HepG2 (cell line): ENCODE data around the gene ZFYVE26. TPM values are rescaled to one million over a fixed set of nuclear protein-coding genes. Genes with fewer than 3 reads are reported as not detected.
"Not testable (repeated sequence)": the region's sequence is repeated elsewhere in the genome, so short reads cannot be mapped to it uniquely, and the experiment has no call there.

Experiments
- ATAC-seq: fragments of 200-7000 bp; cut with Tn5 transposase; 3 replicates; pipeline ENCODE4 v1.9.1; 2020; ENCODE audit warnings: mild to moderate bottlenecking, moderate library complexity
- BruUV-seq: library from RNA; stranded (reverse); fragments of 400-500 nt; replicated peaks from 2 replicates; lab custom pipeline; 2021; lab: Mats Ljungman, UMichigan
- CTCF ChIA-PET: fragments of 300-600 bp; formaldehyde crosslinking; extraction: SDS; loops from one replicate; lab custom pipeline; 2021; ENCODE audit warnings: low total read pairs, inconsistent platforms, low intra/inter-chr PET ratio; lab: Yijun Ruan, JAX
- POLR2A ChIA-PET: fragments of 350-600 bp; sonication (Branson Sonifier 250); formaldehyde crosslinking; loops from one replicate; lab custom pipeline; 2020; ENCODE audit warnings: antibody characterized with exemption, inconsistent platforms; lab: Yijun Ruan, JAX
- DNase-seq: peaks from one replicate; pipeline ENCODE4 v3.0.0-alpha.2; 2015; ENCODE audit warnings: low spot score
- FAIRE-seq: peaks from 3 replicates; lab custom pipeline; 2011; peaks lifted over from hg19 to GRCh38; lab: Jason Lieb, UNC
- H2AFZ ChIP-seq: one replicate; pipeline ENCODE4 v1.6.1; 2011; ENCODE audit warnings: low read length, inconsistent platforms
- H3K27ac ChIP-seq: fragments of 300-600 bp; 3 replicates; pipeline ENCODE4 v1.8.0; 2011; ENCODE audit warnings: mixed run types, mild to moderate bottlenecking, mixed read lengths, low read length, inconsistent platforms; ENCODE audit not compliant: insufficient read depth; ENCODE audit errors: extremely low read length
- H3K27me3 ChIP-seq, 2 experiments: fragments of 200-600 bp in 1 of 2; 2 replicates in 1 of 2; 3 replicates in 1 of 2; pipeline versions ENCODE4 v1.6.0 to v1.8.0; 2011; ENCODE audit warnings: low read length in 2 of 2, mild to moderate bottlenecking in 2 of 2, moderate library complexity in 2 of 2, inconsistent platforms in 1 of 2; ENCODE audit not compliant: insufficient read depth in 2 of 2, control insufficient read depth in 1 of 2
- H3K36me3 ChIP-seq, 2 experiments: fragments of 200-600 bp in 1 of 2; replicated peaks in 1 of 2; 2 replicates in 1 of 2; 3 replicates in 1 of 2; pipeline versions ENCODE4 v1.5.1 to v1.8.0; 2011; ENCODE audit warnings: low read length in 2 of 2, inconsistent platforms in 1 of 2; ENCODE audit not compliant: insufficient read depth in 2 of 2, control insufficient read depth in 1 of 2
- H3K4me1 ChIP-seq: 2 replicates; pipeline ENCODE4 v1.5.1; 2012; ENCODE audit warnings: low read length, inconsistent platforms; ENCODE audit not compliant: insufficient read depth
- H3K4me2 ChIP-seq: 2 replicates; pipeline ENCODE4 v1.6.0; 2011; ENCODE audit warnings: low read depth, low read length, inconsistent platforms
- H3K4me3 ChIP-seq, 3 experiments: fragments of 200-600 bp in 1 of 3; sonication (generic), shearing (Covaris generic) in 1 of 3; replicated peaks in 1 of 3; 2 replicates each; pipeline ENCODE4 v1.5.1; 2011 to 2016; ENCODE audit warnings: low read length in 3 of 3, inconsistent platforms in 2 of 3, low read depth in 2 of 3, mild to moderate bottlenecking in 2 of 3, control low read depth in 1 of 3, mixed read lengths in 1 of 3; ENCODE audit not compliant: insufficient read depth in 1 of 3
- H3K79me2 ChIP-seq: one replicate; pipeline ENCODE4 v1.6.1; 2011; ENCODE audit warnings: low read length, inconsistent platforms; ENCODE audit not compliant: insufficient read depth
- H3K9ac ChIP-seq: 2 replicates; pipeline ENCODE4 v1.6.0; 2011; ENCODE audit warnings: mild to moderate bottlenecking, low read depth, low read length, inconsistent platforms; ENCODE audit not compliant: insufficient read depth
- H3K9me3 ChIP-seq: 2 replicates; pipeline ENCODE4 v1.5.1; 2012; ENCODE audit warnings: mild to moderate bottlenecking, low read length
- H4K20me1 ChIP-seq: 2 replicates; pipeline ENCODE4 v1.6.0; 2011; ENCODE audit warnings: inconsistent platforms, mild to moderate bottlenecking, low read length, moderate library complexity; ENCODE audit not compliant: insufficient read depth
- ARID5B ChIP-seq: IDR thresholded peaks from 2 replicates; pipeline ENCODE4 v1.4.0; 2020; ENCODE audit warnings: mild to moderate bottlenecking, missing genetic modification reagents
- ATF4 ChIP-seq, 2 experiments: fragments of 450-650 bp in 1 of 2; sonication (generic) in 1 of 2; formaldehyde crosslinking; IDR thresholded peaks; 2 replicates each; pipeline versions ENCODE4 v1.5.0 to v1.8.0; 2020 to 2022; ENCODE audit warnings: mild to moderate bottlenecking in 1 of 2, missing genetic modification reagents in 1 of 2
- CEBPB ChIP-seq: IDR thresholded peaks from 2 replicates; pipeline ENCODE4 v1.6.1; 2011; ENCODE audit warnings: low read depth, low read length, improper control_type of control experiment, borderline replicate concordance
- CEBPG ChIP-seq: IDR thresholded peaks from 2 replicates; pipeline ENCODE4 v1.6.1; 2016
- GATAD2A ChIP-seq: IDR thresholded peaks from 2 replicates; pipeline ENCODE4 v1.6.1; 2016
- HNRNPUL1 ChIP-seq: fragments of 200-400 bp; formaldehyde crosslinking; IDR thresholded peaks from 2 replicates; pipeline ENCODE4 v1.6.1; 2017; ENCODE audit warnings: low read depth, mild to moderate bottlenecking, low read length, moderate library complexity
- in situ Hi-C: cut with HindIII; loops from 2 replicates; pipeline ENCODE4 v1.10.0; 2017; ENCODE audit warnings: low pct_unique_long_range_greater_than_20kb; ENCODE audit not compliant: extremely low pct_ligation_motif_present
- intact Hi-C: fragments of 100-400 bp; cut with micrococcal nuclease; formaldehyde crosslinking; loops from one replicate; pipeline ENCODE4 v1.10.0; 2022; ENCODE audit not compliant: unreplicated experiment
- polyA plus RNA-seq, 8 experiments: library from polyadenylated mRNA; depleted of rRNA in 3 of 8; stranded (reverse) in 7 of 8; unstranded in 1 of 8; fragments of >200 nt; fragmentation: Illumina TruSeq in 4 of 8; extraction: Trizol in 4 of 8; gene quantifications; 2 replicates each; pipeline versions ENCODE4 v1.2.1 to v1.2.3, GENCODE V29; 2011 to 2016; ENCODE audit warnings: low read depth in 4 of 8, missing spikeins in 1 of 8, mixed read lengths in 1 of 8; ENCODE audit not compliant: insufficient read depth in 1 of 8
- total RNA-seq, 5 experiments: library from RNA; depleted of rRNA; stranded (reverse); fragments of >200 nt; fragmentation: Illumina TruSeq; extraction: Trizol; gene quantifications; 2 replicates each; pipeline ENCODE4 v1.2.3, GENCODE V29; 2016; ENCODE audit warnings: low read depth in 1 of 5
- TF ChIP-seq, protein P1 (sequence below), 2 experiments: sonication (generic) in 1 of 2; formaldehyde crosslinking in 1 of 2; IDR thresholded peaks; 2 replicates each; pipeline versions ENCODE4 v1.4.0 to v1.6.1; 2016 to 2020; ENCODE audit warnings: borderline replicate concordance in 1 of 2, low read depth in 1 of 2, mild to moderate bottlenecking in 1 of 2, missing genetic modification reagents in 1 of 2

The ZFYVE26 gene
- total and polyA plus RNA-seq, 2 of the 13 experiments (the other 11 are each of a cell fraction or from before 2014, with no cell fraction given) = 13.6 to 16.4 TPM

- in situ Hi-C loops (loop anchor here (10.0 kb wide), 2 partner anchors 95 to 125 kb away; partner anchors contain the start of gene ARG2), intact Hi-C loops (loop anchor here (10.0 kb wide), 3 partner anchors 55 to 285 kb away; no protein-coding TSS in a partner anchor)
- CTCF ChIA-PET = not testable (repeated sequence)
These were observed 107.0 kb downstream of the ZFYVE26 start for GRCh38 chr14:67709346-67709745.

More at GRCh38 chr14:67709346-67709745, 107.0 kb downstream of the ZFYVE26 start:
- BruUV-seq, FAIRE-seq, H3K36me3 ChIP-seq, H3K4me3 ChIP-seq, ATAC-seq, H3K27ac ChIP-seq, H4K20me1 ChIP-seq, H3K9ac ChIP-seq, H3K79me2 ChIP-seq, H2AFZ ChIP-seq, H3K27me3 ChIP-seq: not testable (repeated sequence)
- H3K9me3 ChIP-seq = peaks cover 31% of the 10 kb centered on the region
- peak overlapping the region; percentile 23; the same call in 1 of the 2 replicates for H3K4me2 ChIP-seq
- POLR2A ChIA-PET = interaction anchor here (0.6 to 1.3 kb wide), 2 partner anchors 14 to 108 kb away, joined by 3 read pairs; partner anchors contain the start of genes RDH11 and ZFYVE26
- 0 out of 2 replicates have a peak, but pooled peaks have one; percentile 24 for TF ChIP-seq GATAD2A (CRISPR knock-in tag)
- TF ChIP-seq, protein P1, sequence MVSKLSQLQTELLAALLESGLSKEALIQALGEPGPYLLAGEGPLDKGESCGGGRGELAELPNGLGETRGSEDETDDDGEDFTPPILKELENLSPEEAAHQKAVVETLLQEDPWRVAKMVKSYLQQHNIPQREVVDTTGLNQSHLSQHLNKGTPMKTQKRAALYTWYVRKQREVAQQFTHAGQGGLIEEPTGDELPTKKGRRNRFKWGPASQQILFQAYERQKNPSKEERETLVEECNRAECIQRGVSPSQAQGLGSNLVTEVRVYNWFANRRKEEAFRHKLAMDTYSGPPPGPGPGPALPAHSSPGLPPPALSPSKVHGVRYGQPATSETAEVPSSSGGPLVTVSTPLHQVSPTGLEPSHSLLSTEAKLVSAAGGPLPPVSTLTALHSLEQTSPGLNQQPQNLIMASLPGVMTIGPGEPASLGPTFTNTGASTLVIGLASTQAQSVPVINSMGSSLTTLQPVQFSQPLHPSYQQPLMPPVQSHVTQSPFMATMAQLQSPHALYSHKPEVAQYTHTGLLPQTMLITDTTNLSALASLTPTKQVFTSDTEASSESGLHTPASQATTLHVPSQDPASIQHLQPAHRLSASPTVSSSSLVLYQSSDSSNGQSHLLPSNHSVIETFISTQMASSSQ (IDR thresholded peaks at IDR 0.05; ENCODE audit: low read depth) = peak; percentile 84
- TF ChIP-seq, protein P1 (CRISPR knock-in tag; IDR thresholded peaks at IDR 0.05; ENCODE audit: borderline replicate concordance) = peak; percentile 61; the same call in 1 of the 2 replicates
- peak; percentile 80; the same call in 1 of the 2 replicates for TF ChIP-seq HNRNPUL1
- TF ChIP-seq CEBPG = peak; percentile 60; the same call in 1 of the 2 replicates
- 0 out of 2 replicates have a peak, but pooled peaks have one; percentile 8 for TF ChIP-seq CEBPB
- peak in 1 of 2 experiments; percentile 82; a peak in 2 of 4 replicates for TF ChIP-seq ATF4 (CRISPR knock-in tag; IDR thresholded peaks at IDR 0.05)
- 0 out of 2 replicates have a peak, but pooled peaks have one; percentile 24 for TF ChIP-seq ARID5B
- H3K4me1 ChIP-seq = peaks cover 27% of the 10 kb centered on the region
- DNase-seq = peak; percentile 41
